GM18907 (cell line): ENCODE data around the gene MAP6D1.

Experiments
- ATAC-seq: cut with Tn5 transposase; IDR thresholded peaks from one replicate; pipeline ENCODE4 v1.9.1; 2021; ENCODE audit warnings: mild to moderate bottlenecking, moderate library complexity; ENCODE audit not compliant: unreplicated experiment

The MAP6D1 gene

GRCh38 chr3:183824761-183825455, 469 bp downstream of the MAP6D1 start:
- peak; percentile 36 for ATAC-seq

DNA sequence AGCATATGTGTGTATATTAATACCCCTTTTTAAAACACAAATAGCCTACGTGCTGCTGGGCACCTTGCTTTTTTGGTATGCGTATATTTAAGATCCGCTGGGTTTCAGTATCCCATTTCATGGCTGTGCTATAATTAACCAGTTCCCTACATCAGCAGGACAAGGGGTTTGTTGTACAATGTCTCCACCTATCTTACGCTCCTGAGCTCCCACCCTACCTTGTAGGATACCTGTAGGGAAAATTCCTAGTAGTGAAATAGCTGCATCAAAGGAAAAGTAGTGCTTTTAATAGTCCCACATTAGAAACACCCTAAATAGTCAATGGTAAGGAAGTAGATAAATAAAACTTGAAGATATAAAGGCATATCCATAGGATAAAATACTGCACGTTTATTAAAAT, 1.4 kb downstream of the MAP6D1 start:
- no peak for ATAC-seq

DNA sequence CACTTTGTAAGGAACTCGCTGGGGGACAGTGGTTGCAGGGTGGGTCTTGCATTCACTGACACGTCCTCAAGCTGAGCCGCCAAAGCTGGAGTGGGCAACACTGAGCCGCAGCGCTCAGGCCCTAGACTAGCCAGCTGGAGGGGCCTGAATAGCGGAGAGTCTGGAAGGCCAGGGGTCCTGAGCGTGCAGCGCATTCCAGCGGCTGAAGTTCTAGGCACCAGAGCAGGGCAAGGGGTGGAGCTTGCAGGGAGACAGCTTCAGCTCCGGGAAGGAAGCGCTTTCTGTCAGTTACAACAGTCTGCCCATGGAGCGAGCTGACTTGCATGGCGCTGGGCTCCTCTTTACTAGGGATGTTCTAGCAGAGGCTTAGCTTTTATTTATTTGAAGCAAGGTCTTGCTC, 2.7 kb downstream of the MAP6D1 start:
- no peak for ATAC-seq

- ATAC-seq = no peak
Measured at GRCh38 chr3:183819831-183820230, 5.5 kb downstream of the MAP6D1 start.

DNA sequence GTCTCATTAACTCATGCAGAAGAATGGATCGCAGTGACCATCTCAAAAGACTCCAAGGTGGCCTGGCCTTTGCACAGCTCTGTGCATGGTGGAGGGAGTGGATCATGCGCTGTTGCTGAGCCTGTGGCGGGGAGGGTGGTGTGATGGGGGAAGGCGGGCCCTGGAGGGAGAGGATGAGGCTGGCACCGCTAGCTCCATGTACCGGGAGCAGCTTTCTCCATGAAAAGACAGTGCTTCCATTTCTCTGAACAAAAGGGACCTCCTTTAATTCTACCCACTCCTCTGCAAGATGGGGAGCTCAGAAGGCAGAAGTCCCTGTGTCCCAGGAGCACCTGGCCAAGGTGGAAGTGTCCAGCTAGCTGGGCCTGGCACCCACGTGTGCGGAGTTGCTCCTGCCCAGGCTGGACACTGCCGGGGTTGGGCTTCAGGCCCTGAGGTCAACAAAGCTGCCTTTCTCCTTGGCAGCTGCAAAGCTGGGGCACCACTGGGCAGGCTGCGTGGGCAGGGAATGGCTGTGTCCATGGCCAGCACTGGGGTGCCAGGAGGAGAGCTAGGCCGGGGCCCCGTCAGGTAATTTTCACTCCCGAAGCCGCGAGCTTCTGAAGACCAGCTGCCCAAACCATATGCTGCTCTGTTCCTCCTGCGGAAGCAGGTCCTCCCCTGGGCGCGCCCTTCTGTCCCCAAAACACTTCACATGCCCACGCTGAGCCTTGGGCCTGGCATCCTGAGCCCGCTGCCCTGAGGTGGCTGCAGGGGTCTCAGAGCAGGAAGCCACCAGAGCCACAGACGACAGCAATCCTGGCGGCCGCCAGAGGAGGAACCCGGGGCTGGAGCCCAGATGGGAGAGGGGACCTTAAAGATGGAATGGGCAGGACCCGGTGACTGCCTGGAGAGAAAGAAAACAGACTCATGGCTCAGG, 6.4 kb downstream of the MAP6D1 start:
- ATAC-seq = no peak

GRCh38 chr3:183818041-183818620, 7.2 kb downstream of the MAP6D1 start:
- no peak for ATAC-seq

DNA sequence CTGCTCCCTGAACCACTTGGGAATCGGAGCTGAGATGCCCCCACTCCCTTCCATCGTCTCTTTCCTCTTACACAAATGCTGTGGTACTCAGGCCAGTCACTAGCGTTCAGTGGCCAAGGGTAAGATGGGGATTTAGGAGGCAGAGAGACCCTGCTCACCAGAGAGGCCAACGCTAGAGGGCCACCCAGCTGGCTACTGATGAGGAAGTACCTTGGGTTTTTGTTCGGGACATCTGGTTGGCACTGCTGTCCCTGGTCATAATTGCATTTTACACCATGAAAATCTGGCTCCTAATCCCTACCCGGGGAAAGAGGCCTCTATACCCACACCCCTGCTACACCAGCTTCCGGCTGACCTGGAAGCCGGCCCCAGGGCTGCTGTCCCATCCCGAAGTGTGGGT, 7.7 kb downstream of the MAP6D1 start:
- ATAC-seq = no peak

- no peak for ATAC-seq
Measured at GRCh38 chr3:183816681-183817510, 8.5 kb downstream of the MAP6D1 start.

DNA sequence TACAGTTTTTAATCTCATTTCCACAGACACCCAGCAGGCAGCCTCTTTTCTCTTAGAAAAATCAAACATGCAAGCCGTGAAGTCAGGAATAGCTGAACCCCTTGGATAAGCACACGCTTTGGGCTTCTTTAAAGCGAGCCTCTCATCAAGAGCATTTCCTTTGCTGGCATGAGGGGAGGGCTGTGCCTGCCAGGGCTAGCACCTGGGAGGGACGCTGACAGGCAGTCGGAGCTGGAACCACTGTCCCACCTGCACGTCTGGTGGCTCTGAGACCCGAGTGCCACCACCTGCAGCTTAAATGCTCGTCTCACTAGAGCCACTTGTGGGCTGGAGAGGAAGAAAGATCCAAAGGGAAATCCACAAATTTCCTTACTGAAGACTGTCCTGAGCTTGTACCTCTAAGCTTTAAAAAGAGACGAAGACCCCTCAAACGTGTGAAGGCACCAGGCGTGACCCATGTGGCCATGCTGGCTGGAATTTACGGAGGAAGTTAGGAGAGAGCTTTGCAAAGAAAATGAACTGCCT, 9.4 kb downstream of the MAP6D1 start:
- ATAC-seq = peak; percentile 26

GRCh38 chr3:183815563-183815940, 9.8 kb downstream of the MAP6D1 start:
- ATAC-seq = peak; percentile 64

GRCh38 chr3:183814240-183814639, 11.1 kb downstream of the MAP6D1 start:
- no peak for ATAC-seq

- no peak for ATAC-seq
Measured at GRCh38 chr3:183812761-183813445, 12.5 kb downstream of the MAP6D1 start.

GRCh38 chr3:183811638-183812037, 13.7 kb downstream of the MAP6D1 start:
- ATAC-seq = no peak

DNA sequence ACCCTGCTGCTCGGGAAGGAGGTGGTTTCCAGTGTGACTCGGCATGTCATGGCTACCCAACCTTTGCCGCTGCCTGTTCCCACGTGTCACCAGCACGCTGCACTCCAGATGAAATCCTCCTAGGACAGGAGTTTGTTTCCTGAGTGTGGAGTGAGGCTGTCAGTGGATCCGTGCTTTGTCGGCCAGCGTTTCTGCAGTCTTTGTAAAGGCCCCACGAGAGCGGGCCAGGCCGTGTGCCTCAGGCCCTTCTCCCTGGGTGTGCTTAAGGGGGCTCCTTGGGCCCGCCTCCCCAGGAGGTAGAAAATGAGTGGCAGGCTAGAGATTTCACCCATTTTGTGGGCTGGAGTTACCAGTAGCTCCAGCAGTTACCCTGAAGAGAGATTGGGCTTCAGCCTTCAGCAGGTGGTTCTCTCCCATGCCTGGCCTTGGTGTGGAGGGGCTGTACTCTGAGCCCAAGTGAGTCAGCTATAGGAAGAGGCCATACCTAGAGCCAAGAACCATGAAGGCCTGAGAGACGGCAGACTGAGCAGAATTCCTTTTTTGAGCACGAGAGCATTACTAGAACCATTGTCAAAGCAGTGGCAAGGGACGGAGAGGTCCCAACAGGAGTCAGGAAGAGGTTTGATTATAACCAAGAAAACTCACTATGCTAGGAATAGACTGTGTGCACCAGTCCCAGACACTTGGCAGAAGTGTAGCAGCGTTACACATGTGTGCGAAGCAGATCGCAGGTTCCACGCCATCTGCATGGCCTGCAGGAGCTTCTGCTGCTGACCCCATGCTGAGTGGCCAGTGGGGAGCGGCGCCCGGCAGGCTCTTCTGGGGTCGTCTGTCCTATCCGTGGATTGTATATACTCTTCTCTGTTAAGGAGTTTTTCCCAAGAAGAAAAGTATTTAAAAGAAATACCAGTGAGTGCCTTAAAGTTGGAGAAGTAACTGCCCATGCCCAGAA, 14.5 kb downstream of the MAP6D1 start:
- no peak for ATAC-seq

DNA sequence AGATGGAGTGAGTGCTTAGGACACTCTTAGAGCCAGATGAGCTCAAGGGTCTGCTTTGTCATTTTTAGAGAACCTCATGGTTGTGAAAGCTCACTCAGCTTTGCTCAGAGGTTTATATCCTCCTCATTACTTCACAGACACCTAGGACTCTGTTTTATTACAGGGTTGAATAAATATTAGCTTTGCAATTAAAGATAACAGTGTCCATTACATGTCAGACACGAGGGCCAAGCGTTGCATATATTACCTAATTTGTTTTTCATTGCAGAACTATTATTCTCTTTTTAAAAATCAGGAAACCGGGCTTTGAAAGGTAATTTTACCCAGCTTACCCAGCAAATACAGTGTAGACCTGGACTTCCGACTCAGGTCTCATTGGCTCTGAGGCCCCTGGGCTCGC, 16.1 kb downstream of the MAP6D1 start:
- ATAC-seq = no peak

- no peak for ATAC-seq
Measured at GRCh38 chr3:183808355-183808754, 17.0 kb downstream of the MAP6D1 start.

DNA sequence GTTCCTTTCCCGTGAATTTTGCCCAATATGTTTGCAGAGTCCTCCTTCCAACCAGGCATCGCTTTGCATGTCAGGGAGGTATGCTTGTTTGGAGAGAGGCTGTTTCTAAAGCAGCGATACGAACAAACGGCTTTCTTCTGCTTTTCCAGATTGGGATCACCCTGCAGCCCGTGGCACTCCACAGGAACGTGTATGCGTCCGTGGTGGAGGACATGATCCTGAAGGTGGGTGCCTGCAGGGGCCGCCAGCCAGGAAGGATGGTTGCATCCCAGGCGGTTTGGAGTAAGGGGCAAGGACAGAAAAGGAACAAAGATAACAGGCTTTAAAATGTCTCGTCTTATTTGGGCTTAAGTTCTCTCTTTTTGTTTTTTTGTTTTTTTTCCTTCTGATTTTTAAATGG, 17.5 kb downstream of the MAP6D1 start:
- ATAC-seq = no peak

- no peak for ATAC-seq
Measured at GRCh38 chr3:183807209-183807728, 18.1 kb downstream of the MAP6D1 start.

DNA sequence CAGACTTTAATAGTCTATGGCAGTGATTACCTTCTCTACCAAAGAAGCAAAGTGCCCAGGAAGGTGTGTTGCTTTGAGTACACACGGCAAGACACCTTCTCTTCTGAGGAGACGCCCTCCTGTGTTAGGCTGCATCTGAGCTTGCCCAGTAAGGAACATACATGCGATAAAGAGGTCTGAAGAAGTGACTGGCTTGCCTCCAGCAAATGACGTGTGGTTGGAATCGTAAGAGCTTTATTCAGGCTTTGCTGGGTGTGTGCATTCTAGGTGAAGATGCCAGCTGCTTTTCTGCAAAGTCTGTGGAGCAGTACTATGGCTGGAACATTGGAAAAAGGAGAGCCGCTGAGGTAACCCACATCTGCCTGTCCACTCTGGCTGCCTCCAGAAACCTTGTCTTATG, 22.4 kb downstream of the MAP6D1 start:
- no peak for ATAC-seq
